Fibroblast of villous mesenchyme (primary cell): Measurements from ENCODE around the gene ACOX3. TPM values are rescaled to one million over a fixed set of nuclear protein-coding genes. Genes with fewer than 3 reads are reported as not detected.

Source experiments
- DNase-seq: peaks from one replicate; pipeline ENCODE4 v3.0.0-alpha.2; 2010; ENCODE audit warnings: low read depth
- H3K4me3 ChIP-seq: 2 replicates; pipeline ENCODE4 v1.5.1; 2011; ENCODE audit warnings: low read depth, mild to moderate bottlenecking, low read length
- CTCF ChIP-seq: IDR thresholded peaks from 2 replicates; pipeline ENCODE4 v1.5.1; 2012; ENCODE audit warnings: low read depth, mild to moderate bottlenecking, low read length; ENCODE audit not compliant: insufficient read depth
- total RNA-seq: library from RNA; depleted of rRNA; stranded (reverse); fragments of >200 nt; gene quantifications from 2 replicates; pipeline ENCODE4 v1.2.3, GENCODE V29; 2012

Gene ACOX3
- total RNA-seq, 1 donor: 26.8 TPM

- no peak for TF ChIP-seq CTCF
- no peak overlapping the region for H3K4me3 ChIP-seq
- DNase-seq: no peak
Observed at GRCh38 chr4:8381814-8382581, 58.5 kb downstream of the ACOX3 start.

- TF ChIP-seq CTCF: no peak
- DNase-seq: no peak
- no peak overlapping the region for H3K4me3 ChIP-seq
Observed at GRCh38 chr4:8380511-8381415, 59.8 kb downstream of the ACOX3 start.

GRCh38 chr4:8379771-8380170, 60.8 kb downstream of the ACOX3 start:
- TF ChIP-seq CTCF: no peak
- DNase-seq: no peak
- no peak overlapping the region for H3K4me3 ChIP-seq

GRCh38 chr4:8379281-8379680, 61.2 kb downstream of the ACOX3 start:
- H3K4me3 ChIP-seq: no peak overlapping the region
- no peak for DNase-seq
- no peak for TF ChIP-seq CTCF

- no peak for DNase-seq
- no peak overlapping the region for H3K4me3 ChIP-seq
- TF ChIP-seq CTCF: no peak
Observed at GRCh38 chr4:8378776-8379175, 61.7 kb downstream of the ACOX3 start.

GRCh38 chr4:8378101-8378724, 62.3 kb downstream of the ACOX3 start:
- DNase-seq: no peak
- H3K4me3 ChIP-seq: no peak overlapping the region
- TF ChIP-seq CTCF: no peak
